GOT3 (cell line): ENCODE measurements around the gene ARMH4.
"Not testable (repeated sequence)": the region's sequence is repeated elsewhere in the genome, so short reads cannot be mapped to it uniquely, and the experiment has no call there.

Experiments used
- DNase-seq: peaks from one replicate; lab custom pipeline; 2025; ENCODE audit warnings: mixed read lengths; lab: John Stamatoyannopoulos, UW

ARMH4 gene

DNA sequence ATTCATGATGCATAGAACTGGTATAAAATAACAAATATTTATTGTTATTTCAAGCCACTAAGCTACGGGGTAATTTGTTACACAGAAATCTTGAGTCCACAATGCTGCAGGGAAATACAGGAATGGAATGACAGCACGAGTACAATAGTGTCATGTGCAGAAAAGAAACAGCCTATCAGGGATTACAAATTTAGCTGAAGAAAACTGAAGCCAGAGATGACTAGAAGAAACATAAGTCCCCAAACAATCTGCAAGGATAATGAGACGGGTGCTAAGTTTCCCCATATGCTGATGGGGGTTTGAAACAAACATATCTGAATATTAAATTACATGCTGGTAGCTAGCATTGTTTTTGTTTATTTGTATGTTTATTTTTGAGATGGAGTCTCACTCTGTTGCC is 8.9 kb downstream of the ARMH4 start:
- DNase-seq = no peak

GRCh38 chr14:58141893-58142292 is 10.1 kb downstream of the ARMH4 start:
- no peak for DNase-seq

DNA sequence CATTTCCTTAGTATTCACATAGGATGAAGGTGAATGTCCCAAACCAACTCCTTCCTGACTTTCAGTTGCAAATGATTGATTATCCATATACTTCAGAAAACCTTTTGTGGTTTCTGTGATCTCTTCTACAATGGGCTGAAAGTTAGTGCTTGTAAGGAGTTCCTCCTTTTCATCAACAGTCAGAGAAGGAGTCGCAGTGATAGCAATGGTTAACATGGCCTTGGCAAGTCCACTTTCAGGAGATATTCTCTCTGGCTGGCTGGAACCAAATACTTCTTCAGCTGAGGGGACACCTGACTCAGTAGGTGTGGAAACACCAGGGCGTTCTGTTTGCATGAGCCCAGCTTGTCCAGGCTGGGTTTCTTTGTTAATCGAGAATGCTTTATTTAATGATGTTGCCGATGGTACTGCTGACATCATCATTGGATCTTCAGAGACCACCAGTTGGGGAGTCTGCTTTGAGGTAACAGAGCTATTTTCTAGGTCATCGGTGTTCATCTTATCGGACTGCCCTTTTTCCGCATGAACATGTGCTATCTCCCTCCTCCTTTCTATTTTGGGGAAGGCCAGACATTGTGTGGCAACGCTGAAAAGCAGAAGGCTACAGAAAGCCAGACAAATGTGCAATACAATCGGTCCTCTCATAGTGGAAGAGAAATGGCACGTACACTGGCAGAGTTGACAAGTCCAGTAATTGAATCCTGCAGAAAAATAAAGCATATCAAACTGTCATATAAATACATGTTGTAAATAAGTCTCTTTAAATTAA is 13.1 kb downstream of the ARMH4 start:
- DNase-seq = no peak

GRCh38 chr14:58138031-58138713 is 13.8 kb downstream of the ARMH4 start:
- no peak for DNase-seq

DNA sequence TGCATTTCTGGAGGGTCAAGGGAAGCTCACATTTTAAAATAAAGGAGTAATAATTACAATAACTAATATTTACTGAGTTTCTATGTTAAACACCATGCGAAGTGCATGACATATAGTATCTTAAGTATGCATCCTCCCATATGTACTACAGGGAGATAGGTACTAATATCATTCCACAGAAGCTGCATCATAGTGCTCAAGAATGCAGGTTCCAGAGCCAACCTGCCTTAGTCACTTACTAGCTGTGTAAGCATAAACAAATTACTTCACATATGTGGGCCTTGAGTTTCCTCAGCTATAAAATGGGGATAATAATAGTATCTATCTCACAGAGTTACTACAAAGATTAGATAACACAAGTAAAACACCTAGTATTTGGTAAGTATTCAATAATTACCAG is 18.3 kb downstream of the ARMH4 start:
- no peak for DNase-seq

DNA sequence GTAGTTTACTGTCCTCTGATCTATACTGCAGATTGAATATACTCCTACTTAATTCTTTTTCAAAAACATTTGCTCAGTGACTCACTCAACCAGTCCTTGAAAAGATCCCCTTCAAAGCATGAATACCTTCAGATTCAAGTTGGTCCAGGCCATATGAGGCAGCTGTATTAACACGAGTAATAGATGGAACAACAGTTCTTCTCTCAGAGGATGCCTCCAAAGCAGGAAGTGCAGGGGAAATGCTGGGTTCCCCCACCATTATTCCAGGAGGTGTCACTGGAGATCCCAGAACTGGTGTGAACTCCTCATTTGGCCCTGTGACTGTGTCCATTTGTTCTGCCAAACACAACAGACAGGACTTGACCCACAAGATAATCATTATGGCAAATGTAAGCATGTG is 20.6 kb downstream of the ARMH4 start:
- DNase-seq = no peak

DNA sequence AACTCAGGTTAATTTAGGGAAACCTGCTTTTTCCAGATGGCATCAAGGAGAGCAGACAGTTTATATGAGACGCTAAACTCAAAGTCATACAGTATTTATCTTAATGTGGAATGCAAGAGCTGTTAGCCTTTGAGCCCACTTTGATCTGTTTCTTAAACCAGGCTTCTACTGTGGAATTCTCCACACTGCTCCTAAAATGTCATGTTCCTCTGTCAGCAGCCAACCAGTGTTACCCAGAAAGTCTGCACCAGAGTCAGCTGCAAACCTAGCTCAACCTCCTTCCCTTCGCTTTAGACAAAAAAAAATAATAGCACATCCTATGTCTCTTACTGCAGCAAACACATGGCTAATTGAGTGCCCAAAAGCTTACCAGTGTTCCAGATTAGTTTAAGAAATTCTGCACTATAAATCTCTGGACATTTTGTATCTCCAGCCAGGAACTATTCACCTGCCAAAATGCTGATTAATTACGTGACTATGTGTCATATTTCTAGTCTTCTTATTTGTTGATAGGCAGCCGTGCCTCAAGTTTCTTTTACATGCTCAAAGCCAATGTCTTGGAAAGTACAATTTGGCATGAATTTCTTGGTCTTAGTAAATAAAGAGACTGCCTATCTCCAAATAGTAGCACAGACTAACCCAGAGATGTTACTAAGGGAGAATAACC is 21.8 kb downstream of the ARMH4 start:
- no peak for DNase-seq

DNA sequence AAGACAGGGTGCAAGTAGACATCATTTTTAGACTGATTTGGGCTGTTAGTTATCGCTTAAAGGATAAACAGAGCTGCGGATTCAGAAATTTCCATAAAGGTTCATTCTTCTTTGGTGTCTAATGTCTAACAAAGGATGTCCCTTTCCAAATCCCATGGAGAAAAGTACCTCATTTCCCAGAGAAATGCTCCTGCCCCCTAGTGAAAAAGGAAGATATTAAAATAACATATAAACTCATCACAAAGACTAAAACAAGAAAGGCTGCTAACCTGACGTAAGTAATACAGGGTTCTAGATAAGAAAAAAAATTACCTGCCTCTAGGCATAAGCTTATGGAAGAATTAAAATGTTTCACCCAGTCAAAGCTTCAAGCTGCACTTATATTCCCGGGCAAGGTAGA is 22.8 kb downstream of the ARMH4 start:
- no peak for DNase-seq

DNA sequence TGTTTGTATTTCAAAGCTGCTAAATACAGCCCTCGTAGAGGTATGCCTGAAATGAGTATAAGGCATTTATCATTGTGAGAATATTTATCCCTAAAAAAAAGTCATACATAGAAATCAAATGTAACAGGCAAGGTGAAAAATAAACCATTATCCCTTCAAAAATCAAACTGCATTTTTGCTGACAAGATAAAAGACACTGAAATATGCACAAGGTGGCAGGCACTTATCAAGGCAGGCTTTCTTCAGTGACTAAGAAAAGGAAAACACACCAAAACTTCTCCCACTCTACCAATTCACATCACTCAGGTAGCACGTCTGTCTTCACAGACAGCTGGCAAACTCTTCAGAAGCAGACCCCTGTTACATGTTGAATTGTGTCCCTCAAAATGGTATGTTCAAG is 23.6 kb downstream of the ARMH4 start:
- no peak for DNase-seq

DNA sequence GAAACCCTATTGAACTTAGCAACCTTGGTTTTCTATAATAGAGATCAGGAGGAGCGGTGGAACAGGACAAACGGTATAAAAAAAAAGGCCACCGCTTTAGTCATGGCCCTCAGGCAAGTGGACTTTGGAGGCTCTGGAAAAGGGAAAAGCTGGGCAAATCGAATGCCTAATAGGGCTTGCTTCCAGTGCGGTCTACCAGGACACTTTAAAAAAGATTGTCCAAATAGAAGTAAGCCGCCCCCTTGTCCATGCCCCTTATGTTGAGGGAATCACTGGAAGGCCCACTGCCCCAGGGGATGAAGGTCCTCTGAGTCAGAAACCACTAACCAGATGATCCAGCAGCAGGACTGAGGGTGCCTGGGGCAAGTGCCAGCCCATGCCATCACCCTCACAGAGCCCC is 29.5 kb downstream of the ARMH4 start:
- not testable (repeated sequence) for DNase-seq

DNA sequence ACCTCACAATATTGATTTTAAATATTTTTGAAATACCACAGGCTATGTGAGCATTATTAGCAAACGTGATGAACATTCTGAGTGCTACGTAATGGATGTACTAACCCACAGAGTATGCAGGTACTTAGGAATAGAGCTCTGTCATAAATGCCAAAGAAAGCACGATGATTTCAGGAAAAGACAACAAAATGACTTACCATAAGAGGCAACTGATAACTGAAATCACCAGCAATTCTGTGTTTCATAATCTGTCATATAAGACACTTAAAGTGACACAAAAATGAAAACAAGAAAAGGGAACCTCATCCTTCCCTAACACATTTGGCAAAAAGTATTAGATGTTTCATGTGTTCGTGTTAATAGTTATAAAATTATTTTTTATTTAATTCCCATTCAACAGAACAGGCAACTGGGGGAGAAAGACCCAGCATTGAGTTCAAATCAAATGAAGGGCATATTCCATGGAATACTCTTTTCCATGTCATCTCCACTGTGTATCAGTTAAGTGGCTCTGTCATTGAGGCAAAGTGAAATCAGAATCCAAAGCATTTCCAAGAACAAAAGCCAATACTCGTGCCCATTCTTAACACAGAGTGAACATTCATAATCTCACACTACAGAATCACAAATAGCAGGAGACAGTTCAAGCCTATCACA is 30.4 kb downstream of the ARMH4 start:
- DNase-seq = no peak

GRCh38 chr14:58119381-58119780 is 32.6 kb downstream of the ARMH4 start:
- DNase-seq = no peak

DNA sequence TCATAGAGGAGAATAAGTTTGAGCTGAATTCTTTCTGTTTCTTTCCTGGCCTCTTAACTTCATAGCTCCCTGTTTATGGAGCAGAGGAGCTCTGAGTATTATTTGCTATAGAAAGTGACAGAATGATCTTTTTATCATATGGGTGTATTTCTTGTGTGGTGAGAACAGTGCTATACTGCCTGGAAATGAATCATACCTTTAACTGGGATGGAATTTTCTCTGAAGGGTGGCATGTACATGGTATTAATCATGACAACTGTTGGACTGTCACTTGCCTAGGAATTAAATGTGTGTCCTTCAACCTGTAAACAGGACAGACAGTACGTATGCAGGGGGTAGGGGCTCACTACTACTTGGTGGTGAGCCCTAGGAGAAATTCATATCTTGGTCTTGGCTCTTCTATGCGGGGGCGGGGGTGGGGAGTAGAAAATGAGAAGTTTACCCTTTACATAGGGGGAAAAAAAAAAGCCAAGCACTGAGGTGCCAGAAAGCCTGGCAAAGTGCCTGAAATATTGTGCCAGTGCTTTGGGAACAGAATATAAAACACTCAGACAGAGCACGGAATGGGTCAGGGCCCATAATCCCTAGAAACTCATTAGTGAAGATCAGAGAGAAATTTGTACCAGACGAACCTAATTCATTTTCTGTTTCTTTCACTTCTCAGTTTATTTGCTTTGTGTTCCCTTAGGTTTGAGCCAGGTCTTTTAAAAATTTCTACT is 33.8 kb downstream of the ARMH4 start:
- DNase-seq = no peak

DNA sequence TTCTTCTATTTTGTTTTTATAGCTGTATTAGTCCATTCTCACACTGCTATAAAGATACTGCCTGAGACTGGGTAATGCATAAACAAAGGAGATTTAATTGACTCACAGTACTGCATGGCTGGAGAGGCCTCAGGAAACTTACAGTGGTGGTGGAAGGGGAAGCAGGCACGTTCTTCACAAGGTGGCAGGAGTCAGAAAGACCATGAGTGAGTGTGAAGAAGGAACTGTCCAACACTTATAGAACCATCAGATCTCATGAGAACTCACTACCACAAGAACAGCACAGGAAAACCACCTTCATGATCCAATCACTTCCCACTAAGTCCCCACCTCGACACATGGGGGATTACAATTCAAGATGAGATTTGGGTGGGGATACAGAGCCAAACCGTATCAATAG is 42.3 kb downstream of the ARMH4 start:
- DNase-seq = no peak

GRCh38 chr14:58108717-58109116 is 43.3 kb downstream of the ARMH4 start:
- DNase-seq = no peak

DNA sequence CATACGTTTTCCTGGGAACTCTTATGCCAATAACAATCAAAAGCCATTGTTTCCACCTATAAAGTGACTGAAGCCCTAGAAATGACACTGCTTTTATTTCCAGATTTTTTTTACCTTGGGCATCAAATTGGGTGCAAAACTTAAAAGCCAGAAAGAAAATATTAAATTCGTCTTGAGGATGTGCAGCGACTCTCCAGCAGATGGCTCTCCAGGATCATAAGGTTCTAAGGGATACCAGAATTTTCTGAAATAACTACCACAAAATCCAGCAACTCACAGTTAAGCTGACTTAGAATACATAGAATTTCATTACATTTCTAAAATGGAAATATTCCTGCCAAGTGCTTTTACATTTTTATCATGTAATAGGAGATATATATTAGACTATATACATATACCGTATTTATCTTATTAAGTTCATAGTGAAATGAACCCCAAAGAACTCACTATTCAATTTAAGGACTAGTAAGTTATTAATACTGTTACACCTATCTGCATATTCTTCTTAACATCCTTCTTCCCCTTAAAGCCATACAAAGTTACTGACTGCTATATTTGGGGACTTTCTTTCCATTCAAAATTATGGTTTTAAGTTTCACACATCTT is 44.0 kb downstream of the ARMH4 start:
- no peak for DNase-seq

- DNase-seq = no peak
These were observed 45.0 kb downstream of the ARMH4 start for GRCh38 chr14:58107041-58107440.

- no peak for DNase-seq
These were observed 45.6 kb downstream of the ARMH4 start for GRCh38 chr14:58106446-58106845.

- DNase-seq = no peak
These were observed 47.2 kb downstream of the ARMH4 start for GRCh38 chr14:58104808-58105207.

GRCh38 chr14:58100735-58101368 is 51.2 kb downstream of the ARMH4 start:
- DNase-seq = no peak

DNA sequence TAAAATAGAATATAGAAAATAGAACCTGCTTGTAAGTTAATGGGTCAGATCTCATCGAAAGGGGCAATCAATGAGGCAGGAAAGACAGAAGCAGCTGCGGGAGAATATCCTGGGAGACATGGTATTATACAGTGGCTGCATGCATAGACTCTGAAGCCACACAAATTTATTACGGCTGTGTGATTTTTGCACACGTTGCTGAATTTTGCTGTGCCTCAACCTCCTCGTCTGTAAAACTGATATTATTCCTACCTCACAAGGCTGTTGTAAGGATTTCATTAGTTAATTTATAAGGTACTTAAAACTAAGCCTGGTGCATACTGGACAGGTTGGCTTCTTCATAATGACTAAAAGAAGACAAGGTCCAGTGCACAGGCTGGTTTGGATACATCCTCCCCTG is 52.3 kb downstream of the ARMH4 start:
- DNase-seq = no peak
